GM12878 (cell line): Measurements from ENCODE around the gene PTPRN2.

ENCODE experiments used
- NR2F1 ChIP-seq: fragments of 450-650 bp; conservative IDR thresholded peaks from 2 replicates; pipeline ENCODE4 v1.6.1; 2017; ENCODE audit warnings: mild to moderate bottlenecking
- POLR2A ChIP-seq: IDR thresholded peaks from 2 replicates; pipeline ENCODE4 v1.6.1; 2011; ENCODE audit warnings: low read depth, mild to moderate bottlenecking, low read length
- SPI1 ChIP-seq: IDR thresholded peaks from 2 replicates; pipeline ENCODE4 v1.6.1; 2011; ENCODE audit warnings: low read depth, mild to moderate bottlenecking, low read length, moderate library complexity, borderline replicate concordance; ENCODE audit not compliant: insufficient read depth
- TF ChIP-seq, protein P1 (sequence below): IDR thresholded peaks from 2 replicates; pipeline ENCODE4 v1.6.1; 2011; ENCODE audit warnings: borderline replicate concordance, low read depth, mild to moderate bottlenecking, moderate library complexity, mixed read lengths, low read length; ENCODE audit not compliant: insufficient read depth; ENCODE audit errors: extremely low read length

DNA sequence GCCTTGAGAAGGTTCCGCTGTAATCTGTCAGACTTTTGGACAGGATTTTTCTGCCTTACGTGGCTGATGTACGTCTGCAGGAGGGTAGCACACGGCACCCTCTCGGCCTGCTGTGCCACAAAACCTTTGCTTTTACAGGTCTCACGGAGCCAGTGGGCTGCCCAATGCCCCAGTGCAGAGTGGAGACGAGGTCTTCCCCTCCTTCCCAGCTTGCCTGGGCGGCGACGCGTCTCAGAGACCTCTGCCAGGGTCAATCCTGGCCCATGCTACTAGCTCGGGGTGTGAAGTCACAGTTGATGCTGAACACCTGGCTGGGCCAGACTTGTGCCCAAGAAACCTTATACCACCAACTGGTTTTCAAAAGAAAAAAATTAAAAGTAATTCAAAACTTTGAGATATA lies 724.4 kb downstream of the PTPRN2 start:
- TF ChIP-seq SPI1 (no peak), POLR2A (no peak), NR2F1 (no peak)
- TF ChIP-seq, protein P1, sequence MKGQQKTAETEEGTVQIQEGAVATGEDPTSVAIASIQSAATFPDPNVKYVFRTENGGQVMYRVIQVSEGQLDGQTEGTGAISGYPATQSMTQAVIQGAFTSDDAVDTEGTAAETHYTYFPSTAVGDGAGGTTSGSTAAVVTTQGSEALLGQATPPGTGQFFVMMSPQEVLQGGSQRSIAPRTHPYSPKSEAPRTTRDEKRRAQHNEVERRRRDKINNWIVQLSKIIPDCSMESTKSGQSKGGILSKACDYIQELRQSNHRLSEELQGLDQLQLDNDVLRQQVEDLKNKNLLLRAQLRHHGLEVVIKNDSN: no peak
